Upper lobe of left lung (tissue), 6 donors: ENCODE results near the gene MAP3K14. TPM values are rescaled to one million over a fixed set of nuclear protein-coding genes. Genes with fewer than 3 reads are reported as not detected.

ENCODE experiments used
- ATAC-seq, 2 donors: fragments of 200-7000 bp; cut with Tn5 transposase; one replicate each; pipeline ENCODE4 v1.9.1; 2022; ENCODE audit warnings: mild to moderate bottlenecking in 2 of 2, moderate library complexity in 2 of 2; ENCODE audit not compliant: low FRiP score in 2 of 2
- DNase-seq, 2 donors: peaks; one replicate each; pipeline ENCODE4 v3.0.0-alpha.2; 2019 to 2020
- H3K27ac ChIP-seq, 4 donors: fragments of 200-600 bp; sonication (generic); one replicate each; pipeline ENCODE4 v1.5.1; 2016 to 2019
- H3K27me3 ChIP-seq, 4 donors: fragments of 200-600 bp; sonication (generic); one replicate each; pipeline ENCODE4 v1.5.1; 2017 to 2019
- H3K36me3 ChIP-seq, 4 donors: fragments of 200-600 bp; sonication (generic); one replicate each; pipeline ENCODE4 v1.5.1; 2016 to 2019
- H3K4me1 ChIP-seq, 4 donors: fragments of 200-600 bp; sonication (generic); one replicate each; pipeline ENCODE4 v1.5.1; 2018 to 2019
- H3K4me3 ChIP-seq, 4 donors: fragments of 200-600 bp; sonication (generic); one replicate each; pipeline ENCODE4 v1.5.1; 2017 to 2019; ENCODE audit warnings: mild to moderate bottlenecking in 2 of 4, moderate library complexity in 1 of 4
- H3K9me3 ChIP-seq, 4 donors: fragments of 200-600 bp; sonication (generic); one replicate each; pipeline ENCODE4 v1.5.1; 2018 to 2019
- EP300 ChIP-seq, 4 donors: sonication (generic); formaldehyde crosslinking; IDR thresholded peaks; one replicate each; pipeline ENCODE4 v1.5.1; 2017; ENCODE audit warnings: antibody characterized with exemption in 4 of 4, control low read depth in 2 of 4
- POLR2A ChIP-seq, 4 donors: fragments of 450-650 bp; IDR thresholded peaks; one replicate each; pipeline ENCODE4 v1.5.1; 2016 to 2017; ENCODE audit warnings: antibody characterized with exemption in 4 of 4, mild to moderate bottlenecking in 2 of 4
- POLR2AphosphoS5 ChIP-seq, 2 donors: sonication (generic); formaldehyde crosslinking; IDR thresholded peaks; one replicate each; pipeline ENCODE4 v1.5.1; 2017; ENCODE audit warnings: antibody characterized with exemption in 2 of 2
- WGBS, 2 donors: methylation state at CpG; one replicate each; pipeline ENCODE4 v1.1.5; 2017 to 2018; 5-methylcytosine and 5-hydroxymethylcytosine counted together
- total RNA-seq, 6 donors: library from RNA; depleted of rRNA in 4 of 6; stranded (reverse); fragments of >200 nt in 4 of 6; gene quantifications; one replicate each; pipeline versions ENCODE4 v1.1.0 to v1.2.1, GENCODE V29; 2016 to 2021
- TF ChIP-seq, protein P1 (sequence below), 6 experiments: fragments of 450-650 bp in 4 of 6; fragments of 200-600 bp in 2 of 6; sonication (generic) in 2 of 6; IDR thresholded peaks; one replicate each; pipeline ENCODE4 v1.5.1; 2016 to 2019; ENCODE audit warnings: antibody characterized with exemption in 6 of 6
- donor health status: DM: no; HTN: no; CAD: no; lungs with moderate emphysema.
- donor health status: DM: no; HTN: yes; CAD: no; lungs with severe emphysema.

The MAP3K14 gene
- total RNA-seq, 6 donors from 2014 or later, result 11.4 to 17.8 (median 13.5) TPM

GRCh38 chr17:45351831-45352230 is 35.0 kb upstream of the MAP3K14 start:
- TF ChIP-seq, protein P1, sequence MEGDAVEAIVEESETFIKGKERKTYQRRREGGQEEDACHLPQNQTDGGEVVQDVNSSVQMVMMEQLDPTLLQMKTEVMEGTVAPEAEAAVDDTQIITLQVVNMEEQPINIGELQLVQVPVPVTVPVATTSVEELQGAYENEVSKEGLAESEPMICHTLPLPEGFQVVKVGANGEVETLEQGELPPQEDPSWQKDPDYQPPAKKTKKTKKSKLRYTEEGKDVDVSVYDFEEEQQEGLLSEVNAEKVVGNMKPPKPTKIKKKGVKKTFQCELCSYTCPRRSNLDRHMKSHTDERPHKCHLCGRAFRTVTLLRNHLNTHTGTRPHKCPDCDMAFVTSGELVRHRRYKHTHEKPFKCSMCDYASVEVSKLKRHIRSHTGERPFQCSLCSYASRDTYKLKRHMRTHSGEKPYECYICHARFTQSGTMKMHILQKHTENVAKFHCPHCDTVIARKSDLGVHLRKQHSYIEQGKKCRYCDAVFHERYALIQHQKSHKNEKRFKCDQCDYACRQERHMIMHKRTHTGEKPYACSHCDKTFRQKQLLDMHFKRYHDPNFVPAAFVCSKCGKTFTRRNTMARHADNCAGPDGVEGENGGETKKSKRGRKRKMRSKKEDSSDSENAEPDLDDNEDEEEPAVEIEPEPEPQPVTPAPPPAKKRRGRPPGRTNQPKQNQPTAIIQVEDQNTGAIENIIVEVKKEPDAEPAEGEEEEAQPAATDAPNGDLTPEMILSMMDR (IDR thresholded peaks at IDR 0.05), result no peak
- Histone ChIP-seq H3K4me1 (peaks cover 0 to 1% (median 0%) of the 10 kb centered on the region in 4 donors), H3K4me3 (no peak overlapping the region), H3K27me3 (no peaks in the 10 kb centered on the region), H3K27ac (no peak overlapping the region), H3K36me3 (no peaks in the 10 kb centered on the region), H3K9me3 (no peaks in the 10 kb centered on the region)
- DNase-seq (no peak), ATAC-seq (no peak)
- 96 to 100% methylated on average over 2 of the region's 2 CpGs for WGBS, 2 donors

DNA sequence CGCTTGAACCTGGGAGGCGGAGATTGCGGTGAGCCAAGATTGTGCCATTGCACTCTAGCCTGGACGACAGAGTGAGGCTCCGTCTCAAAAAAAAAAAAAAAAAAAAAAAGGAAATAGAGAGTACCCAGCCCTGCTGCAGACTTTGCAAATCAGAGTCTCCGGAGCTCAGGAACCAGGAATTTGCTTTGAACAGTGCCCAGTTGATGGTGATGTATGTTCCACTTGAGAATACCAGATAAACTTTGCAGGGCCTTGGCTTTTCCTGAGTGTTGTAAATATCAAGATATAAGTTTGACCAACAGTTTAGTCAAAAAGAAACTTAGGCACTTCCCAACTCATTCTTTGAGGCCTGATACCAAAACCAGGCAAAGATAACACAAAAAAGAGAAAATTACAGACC is 30.6 kb upstream of the MAP3K14 start:
- no peak for DNase-seq
- Histone ChIP-seq H3K4me3 (no peak overlapping the region), H3K36me3 (no peaks in the 10 kb centered on the region), H3K27me3 (no peaks in the 10 kb centered on the region), H3K4me1 (peaks cover 0 to 9% (median 6%) of the 10 kb centered on the region in 4 donors), H3K9me3 (no peaks in the 10 kb centered on the region), H3K27ac (no peak overlapping the region)
- 43 to 63% methylated on average over 6 of the region's 6 CpGs for WGBS, 2 donors
- no peak for ATAC-seq
- TF ChIP-seq EP300 (IDR thresholded peaks at IDR 0.05) (no peak), POLR2AphosphoS5 (IDR thresholded peaks at IDR 0.05) (no peak), POLR2A (IDR thresholded peaks at IDR 0.05) (no peak)
- TF ChIP-seq, protein P1 (IDR thresholded peaks at IDR 0.05), result no peak

- Histone ChIP-seq H3K27ac (peak overlapping the region in 3 of 4 donors; percentile 31 to 69 (median 58)), H3K36me3 (no peaks in the 10 kb centered on the region), H3K27me3 (no peaks in the 10 kb centered on the region), H3K4me1 (peaks cover 3 to 17% (median 11%) of the 10 kb centered on the region in 4 donors), H3K4me3 (no peak overlapping the region), H3K9me3 (no peaks in the 10 kb centered on the region)
- DNase-seq (no peak), ATAC-seq (peak in 1 of 2 donors; percentile 38)
- TF ChIP-seq EP300 (IDR thresholded peaks at IDR 0.05), result no peak
- TF ChIP-seq, protein P1 (IDR thresholded peaks at IDR 0.05), result no peak
- no peak for TF ChIP-seq POLR2A (IDR thresholded peaks at IDR 0.05)
- no peak for TF ChIP-seq POLR2AphosphoS5 (IDR thresholded peaks at IDR 0.05)
- 83 to 90% methylated on average over 13 of the region's 13 CpGs for WGBS, 2 donors
Measured at GRCh38 chr17:45346216-45347015, 29.6 kb upstream of the MAP3K14 start.

- H3K4me3 ChIP-seq, result no peak overlapping the region
- no peaks in the 10 kb centered on the region for H3K9me3 ChIP-seq
- TF ChIP-seq EP300 (IDR thresholded peaks at IDR 0.05) (no peak), POLR2A (IDR thresholded peaks at IDR 0.05) (no peak), POLR2AphosphoS5 (IDR thresholded peaks at IDR 0.05) (no peak)
- TF ChIP-seq, protein P1 (IDR thresholded peaks at IDR 0.05), result no peak
- peak; percentile 24 to 88 for ATAC-seq
- H3K36me3 ChIP-seq, result no peaks in the 10 kb centered on the region
- DNase-seq, result no peak
- H3K27ac ChIP-seq, result peak overlapping the region; percentile 42 to 69 (median 55)
- 16 to 18% methylated on average over 3 of the region's 3 CpGs for WGBS, 2 donors
- H3K4me1 ChIP-seq, result peaks cover 3 to 20% (median 14%) of the 10 kb centered on the region in 4 donors
- no peaks in the 10 kb centered on the region for H3K27me3 ChIP-seq
Measured at GRCh38 chr17:45345554-45346215, 28.9 kb upstream of the MAP3K14 start.
